ENCODE data around the gene NTN3.
A peak's percentile ranks its signal among the peaks of the same experiment; 100 is the strongest.

NTN3 gene

GRCh38 chr16:2474877-2475412, 3.8 kb downstream of the NTN3 start, which contains the start of gene TBC1D24:
Gene TBC1D24, plus strand, starts transcription at chr16:2475127. Its CDS starts 21,022 bp downstream, at chr16:2496149.
- Histone ChIP-seq H3K79me2 (ENCODE audit: insufficient read depth, low read length) (peaks cover 47% of the 10 kb centered on the region), H3K4me3 (ENCODE audit: low read length, poor library complexity, severe bottlenecking) (peak within 1 kb of the TSS; percentile 85), H4K20me1 (ENCODE audit: insufficient read depth, low read length, poor library complexity, severe bottlenecking) (peaks cover 14% of the 10 kb centered on the region), H3F3A (ENCODE audit: low read depth) (no peaks in the 10 kb centered on the region), H3K9ac (ENCODE audit: low read depth, low read length, poor library complexity, severe bottlenecking) (peak within 1 kb of the TSS; percentile 98), H3K4me2 (ENCODE audit: low read depth, low read length, poor library complexity, severe bottlenecking) (peak within 1 kb of the TSS; percentile 70), H2AFZ (ENCODE audit: low read length) (no peak within 1 kb of the TSS), H3K4me1 (ENCODE audit: insufficient read depth, low read length, poor library complexity, severe bottlenecking) (peaks cover 23% of the 10 kb centered on the region), H3K27me3 (ENCODE audit: insufficient read depth, low read length, poor library complexity, severe bottlenecking) (no peaks in the 10 kb centered on the region), H3K9me2 (replicated peaks; ENCODE audit: low read depth, low read length) (no peaks in the 10 kb centered on the region), H3K36me3 (ENCODE audit: insufficient read depth, low read length) (no peaks in the 10 kb centered on the region), H3K9me3 (ENCODE audit: insufficient read depth, low read depth, low read length) (no peaks in the 10 kb centered on the region)
- TF ChIP-seq CTCF (conservative IDR thresholded peaks at IDR 0.05; ENCODE audit: low read length) = no peak
- no peak for TF ChIP-seq EZH2phosphoT487 (IDR thresholded peaks at IDR 0.05; ENCODE audit: borderline replicate concordance)

- H3K27me3 ChIP-seq (ENCODE audit: insufficient read depth, low read length, poor library complexity, severe bottlenecking) = no peaks in the 10 kb centered on the region
- no peaks in the 10 kb centered on the region for H3F3A ChIP-seq (ENCODE audit: low read depth)
- peaks cover 15% of the 10 kb centered on the region for H3K4me1 ChIP-seq (ENCODE audit: insufficient read depth, low read length, poor library complexity, severe bottlenecking)
- H3K36me3 ChIP-seq (ENCODE audit: insufficient read depth, low read length) = no peaks in the 10 kb centered on the region
- no peaks in the 10 kb centered on the region for H3K9me2 ChIP-seq (replicated peaks; ENCODE audit: low read depth, low read length)
- H3K79me2 ChIP-seq (ENCODE audit: insufficient read depth, low read length) = peaks cover 47% of the 10 kb centered on the region
- H3K4me2 ChIP-seq (ENCODE audit: low read depth, low read length, poor library complexity, severe bottlenecking) = peak overlapping the region; percentile 67
- peak overlapping the region; percentile 52 for H3K9ac ChIP-seq (ENCODE audit: low read depth, low read length, poor library complexity, severe bottlenecking)
- H2AFZ ChIP-seq (ENCODE audit: low read length) = no peak overlapping the region
- TF ChIP-seq EZH2phosphoT487 (IDR thresholded peaks at IDR 0.05; ENCODE audit: borderline replicate concordance) (no peak), CTCF (conservative IDR thresholded peaks at IDR 0.05; ENCODE audit: low read length) (no peak)
- peaks cover 14% of the 10 kb centered on the region for H4K20me1 ChIP-seq (ENCODE audit: insufficient read depth, low read length, poor library complexity, severe bottlenecking)
- no peaks in the 10 kb centered on the region for H3K9me3 ChIP-seq (ENCODE audit: insufficient read depth, low read depth, low read length)
- peak overlapping the region; percentile 85 for H3K4me3 ChIP-seq (ENCODE audit: low read length, poor library complexity, severe bottlenecking)
Measured at GRCh38 chr16:2475413-2476344, 4.6 kb downstream of the NTN3 start.

GRCh38 chr16:2476345-2476720, 5.2 kb downstream of the NTN3 start:
- H3F3A ChIP-seq (ENCODE audit: low read depth) = no peaks in the 10 kb centered on the region
- H3K9me3 ChIP-seq (ENCODE audit: insufficient read depth, low read depth, low read length) = no peaks in the 10 kb centered on the region
- no peak overlapping the region for H2AFZ ChIP-seq (ENCODE audit: low read length)
- TF ChIP-seq CTCF (conservative IDR thresholded peaks at IDR 0.05; ENCODE audit: low read length) = no peak
- no peak for TF ChIP-seq EZH2phosphoT487 (IDR thresholded peaks at IDR 0.05; ENCODE audit: borderline replicate concordance)
- H3K9ac ChIP-seq (ENCODE audit: low read depth, low read length, poor library complexity, severe bottlenecking) = no peak overlapping the region
- peaks cover 12% of the 10 kb centered on the region for H3K4me1 ChIP-seq (ENCODE audit: insufficient read depth, low read length, poor library complexity, severe bottlenecking)
- peaks cover 14% of the 10 kb centered on the region for H4K20me1 ChIP-seq (ENCODE audit: insufficient read depth, low read length, poor library complexity, severe bottlenecking)
- peaks cover 47% of the 10 kb centered on the region for H3K79me2 ChIP-seq (ENCODE audit: insufficient read depth, low read length)
- no peaks in the 10 kb centered on the region for H3K9me2 ChIP-seq (replicated peaks; ENCODE audit: low read depth, low read length)
- H3K4me3 ChIP-seq (ENCODE audit: low read length, poor library complexity, severe bottlenecking) = peak overlapping the region; percentile 85
- no peaks in the 10 kb centered on the region for H3K27me3 ChIP-seq (ENCODE audit: insufficient read depth, low read length, poor library complexity, severe bottlenecking)
- H3K4me2 ChIP-seq (ENCODE audit: low read depth, low read length, poor library complexity, severe bottlenecking) = peak overlapping the region; percentile 67
- H3K36me3 ChIP-seq (ENCODE audit: insufficient read depth, low read length) = no peaks in the 10 kb centered on the region

All from Loucy (cell line).